ENCODE measurements around the gene SERPINB1. TPM values are rescaled to one million over a fixed set of nuclear protein-coding genes. Genes with fewer than 3 reads are reported as not detected.

Gene SERPINB1
- total RNA-seq, 1 donor from 2014 or later, result 8.2 TPM

DNA sequence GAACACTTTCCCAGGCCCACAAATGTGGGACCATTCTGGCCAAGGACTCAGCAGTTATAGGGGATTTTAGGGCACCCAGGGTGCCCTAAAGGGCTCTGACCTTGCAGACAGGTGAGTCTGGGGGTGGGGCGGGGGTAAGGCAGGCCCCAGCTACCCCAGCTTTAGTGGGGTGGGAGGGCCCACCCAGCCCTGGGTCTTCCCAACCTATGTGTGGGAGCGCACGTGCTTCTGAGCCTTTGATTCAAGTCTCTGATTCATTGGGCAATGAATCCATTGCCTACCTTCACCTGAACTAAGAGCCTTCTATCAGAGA is 958 bp downstream of the SERPINB1 start:
- peaks cover 6% of the 10 kb centered on the region for H3K9me3 Mint-ChIP-seq (ENCODE audit: unreplicated experiment)
- H3K27ac Mint-ChIP-seq (ENCODE audit: unreplicated experiment), result peak overlapping the region; percentile 70
- peaks cover 17% of the 10 kb centered on the region for H3K4me1 Mint-ChIP-seq (ENCODE audit: low read depth, unreplicated experiment)
- no peak for DNase-seq
- no peaks in the 10 kb centered on the region for H3K36me3 Mint-ChIP-seq (ENCODE audit: unreplicated experiment)
- TF ChIP-seq, protein P1, sequence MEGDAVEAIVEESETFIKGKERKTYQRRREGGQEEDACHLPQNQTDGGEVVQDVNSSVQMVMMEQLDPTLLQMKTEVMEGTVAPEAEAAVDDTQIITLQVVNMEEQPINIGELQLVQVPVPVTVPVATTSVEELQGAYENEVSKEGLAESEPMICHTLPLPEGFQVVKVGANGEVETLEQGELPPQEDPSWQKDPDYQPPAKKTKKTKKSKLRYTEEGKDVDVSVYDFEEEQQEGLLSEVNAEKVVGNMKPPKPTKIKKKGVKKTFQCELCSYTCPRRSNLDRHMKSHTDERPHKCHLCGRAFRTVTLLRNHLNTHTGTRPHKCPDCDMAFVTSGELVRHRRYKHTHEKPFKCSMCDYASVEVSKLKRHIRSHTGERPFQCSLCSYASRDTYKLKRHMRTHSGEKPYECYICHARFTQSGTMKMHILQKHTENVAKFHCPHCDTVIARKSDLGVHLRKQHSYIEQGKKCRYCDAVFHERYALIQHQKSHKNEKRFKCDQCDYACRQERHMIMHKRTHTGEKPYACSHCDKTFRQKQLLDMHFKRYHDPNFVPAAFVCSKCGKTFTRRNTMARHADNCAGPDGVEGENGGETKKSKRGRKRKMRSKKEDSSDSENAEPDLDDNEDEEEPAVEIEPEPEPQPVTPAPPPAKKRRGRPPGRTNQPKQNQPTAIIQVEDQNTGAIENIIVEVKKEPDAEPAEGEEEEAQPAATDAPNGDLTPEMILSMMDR (IDR thresholded peaks at IDR 0.05; ENCODE audit: partially characterized antibody, unreplicated experiment), result no peak
- no peak overlapping the region for H3K4me3 Mint-ChIP-seq (ENCODE audit: unreplicated experiment)
- peaks cover 2% of the 10 kb centered on the region for H3K27me3 Mint-ChIP-seq (ENCODE audit: unreplicated experiment)

- H3K9me3 Mint-ChIP-seq (ENCODE audit: unreplicated experiment), result peaks cover 6% of the 10 kb centered on the region
- peaks cover 2% of the 10 kb centered on the region for H3K27me3 Mint-ChIP-seq (ENCODE audit: unreplicated experiment)
- no peak for DNase-seq
- TF ChIP-seq, protein P1 (IDR thresholded peaks at IDR 0.05; ENCODE audit: partially characterized antibody, unreplicated experiment), result no peak
- H3K27ac Mint-ChIP-seq (ENCODE audit: unreplicated experiment), result peak overlapping the region; percentile 70
- H3K36me3 Mint-ChIP-seq (ENCODE audit: unreplicated experiment), result no peaks in the 10 kb centered on the region
- peak overlapping the region; percentile 71 for H3K4me3 Mint-ChIP-seq (ENCODE audit: unreplicated experiment)
- peaks cover 17% of the 10 kb centered on the region for H3K4me1 Mint-ChIP-seq (ENCODE audit: low read depth, unreplicated experiment)
Observed at GRCh38 chr6:2839982-2840748, 1.5 kb downstream of the SERPINB1 start.

GRCh38 chr6:2839195-2839981 is 2.3 kb downstream of the SERPINB1 start:
- peak overlapping the region; percentile 70 for H3K27ac Mint-ChIP-seq (ENCODE audit: unreplicated experiment)
- H3K9me3 Mint-ChIP-seq (ENCODE audit: unreplicated experiment), result peaks cover 6% of the 10 kb centered on the region
- TF ChIP-seq, protein P1 (IDR thresholded peaks at IDR 0.05; ENCODE audit: partially characterized antibody, unreplicated experiment), result no peak
- no peaks in the 10 kb centered on the region for H3K36me3 Mint-ChIP-seq (ENCODE audit: unreplicated experiment)
- peak overlapping the region; percentile 71 for H3K4me3 Mint-ChIP-seq (ENCODE audit: unreplicated experiment)
- H3K4me1 Mint-ChIP-seq (ENCODE audit: low read depth, unreplicated experiment), result peaks cover 17% of the 10 kb centered on the region
- DNase-seq, result no peak
- no peaks in the 10 kb centered on the region for H3K27me3 Mint-ChIP-seq (ENCODE audit: unreplicated experiment)

- no peak for DNase-seq
- Mint-ChIP-seq H3K36me3 (ENCODE audit: unreplicated experiment) (no peaks in the 10 kb centered on the region), H3K4me1 (ENCODE audit: low read depth, unreplicated experiment) (peaks cover 17% of the 10 kb centered on the region), H3K27me3 (ENCODE audit: unreplicated experiment) (no peaks in the 10 kb centered on the region), H3K4me3 (ENCODE audit: unreplicated experiment) (no peak overlapping the region), H3K27ac (ENCODE audit: unreplicated experiment) (no peak overlapping the region), H3K9me3 (ENCODE audit: unreplicated experiment) (peaks cover 6% of the 10 kb centered on the region)
- TF ChIP-seq, protein P1 (IDR thresholded peaks at IDR 0.05; ENCODE audit: partially characterized antibody, unreplicated experiment), result no peak
Observed at GRCh38 chr6:2838251-2838650, 3.4 kb downstream of the SERPINB1 start.

- H3K27ac Mint-ChIP-seq (ENCODE audit: unreplicated experiment), result no peak overlapping the region
- no peaks in the 10 kb centered on the region for H3K9me3 Mint-ChIP-seq (ENCODE audit: unreplicated experiment)
- peaks cover 2% of the 10 kb centered on the region for H3K4me1 Mint-ChIP-seq (ENCODE audit: low read depth, unreplicated experiment)
- no peaks in the 10 kb centered on the region for H3K27me3 Mint-ChIP-seq (ENCODE audit: unreplicated experiment)
- no peak for DNase-seq
- TF ChIP-seq, protein P1 (IDR thresholded peaks at IDR 0.05; ENCODE audit: partially characterized antibody, unreplicated experiment), result no peak
- H3K36me3 Mint-ChIP-seq (ENCODE audit: unreplicated experiment), result no peaks in the 10 kb centered on the region
- H3K4me3 Mint-ChIP-seq (ENCODE audit: unreplicated experiment), result no peak overlapping the region
Observed at GRCh38 chr6:2834262-2834661, 7.4 kb downstream of the SERPINB1 start.
